ENCODE results near the gene ABCC4.
"Not testable (repeated sequence)": the region's sequence is repeated elsewhere in the genome, so short reads cannot be mapped to it uniquely, and the experiment has no call there.

DNA sequence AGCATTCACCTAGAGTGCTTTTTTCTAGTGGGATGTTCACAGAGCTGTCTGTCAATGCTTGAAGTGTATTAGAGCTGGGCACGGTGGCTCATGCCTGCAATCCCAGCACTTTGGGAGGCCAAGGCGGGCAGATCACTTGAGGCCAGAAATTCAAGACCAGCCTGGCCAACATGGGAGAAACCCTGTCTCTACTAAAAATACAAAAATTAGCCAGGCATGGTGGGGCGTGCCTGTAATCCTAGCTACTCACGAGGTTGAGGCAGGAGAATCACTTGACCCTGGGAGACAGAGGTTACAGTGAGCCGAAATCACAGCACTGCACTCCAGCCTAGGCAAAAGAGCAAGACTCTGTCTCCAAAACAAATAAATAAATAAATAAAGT is 108.7 kb downstream of the ABCC4 start:
- TF ChIP-seq, protein P1, sequence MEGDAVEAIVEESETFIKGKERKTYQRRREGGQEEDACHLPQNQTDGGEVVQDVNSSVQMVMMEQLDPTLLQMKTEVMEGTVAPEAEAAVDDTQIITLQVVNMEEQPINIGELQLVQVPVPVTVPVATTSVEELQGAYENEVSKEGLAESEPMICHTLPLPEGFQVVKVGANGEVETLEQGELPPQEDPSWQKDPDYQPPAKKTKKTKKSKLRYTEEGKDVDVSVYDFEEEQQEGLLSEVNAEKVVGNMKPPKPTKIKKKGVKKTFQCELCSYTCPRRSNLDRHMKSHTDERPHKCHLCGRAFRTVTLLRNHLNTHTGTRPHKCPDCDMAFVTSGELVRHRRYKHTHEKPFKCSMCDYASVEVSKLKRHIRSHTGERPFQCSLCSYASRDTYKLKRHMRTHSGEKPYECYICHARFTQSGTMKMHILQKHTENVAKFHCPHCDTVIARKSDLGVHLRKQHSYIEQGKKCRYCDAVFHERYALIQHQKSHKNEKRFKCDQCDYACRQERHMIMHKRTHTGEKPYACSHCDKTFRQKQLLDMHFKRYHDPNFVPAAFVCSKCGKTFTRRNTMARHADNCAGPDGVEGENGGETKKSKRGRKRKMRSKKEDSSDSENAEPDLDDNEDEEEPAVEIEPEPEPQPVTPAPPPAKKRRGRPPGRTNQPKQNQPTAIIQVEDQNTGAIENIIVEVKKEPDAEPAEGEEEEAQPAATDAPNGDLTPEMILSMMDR (conservative IDR thresholded peaks at IDR 0.05): not testable (repeated sequence)
- not testable (repeated sequence) for TF ChIP-seq ZFX (IDR thresholded peaks at IDR 0.05)
